Liver (tissue), 9 donors: ENCODE data around the gene GAPDH. TPM values are rescaled to one million over a fixed set of nuclear protein-coding genes. Genes with fewer than 3 reads are reported as not detected.

ENCODE experiments used
- DNase-seq: peaks from one replicate; pipeline ENCODE4 v3.0.0-alpha.2; 2017; ENCODE audit warnings: low spot score
- H3K27ac ChIP-seq, 2 donors: one replicate each; pipeline ENCODE4 v1.7.0; 2013; ENCODE audit warnings: inconsistent platforms in 2 of 2, low read length in 2 of 2, control low read depth in 1 of 2, low read depth in 1 of 2, mild to moderate bottlenecking in 1 of 2
- H3K27me3 ChIP-seq, 4 donors: one replicate each; pipeline versions ENCODE4 v1.6.1 to v1.7.0; 2013; ENCODE audit warnings: low read length in 3 of 4, inconsistent platforms in 1 of 4, mild to moderate bottlenecking in 1 of 4, moderate library complexity in 1 of 4; ENCODE audit not compliant: control insufficient read depth in 4 of 4, insufficient read depth in 4 of 4
- H3K36me3 ChIP-seq, 4 donors: one replicate each; pipeline versions ENCODE4 v1.6.1 to v1.7.0; 2013; ENCODE audit warnings: low read length in 3 of 4, mild to moderate bottlenecking in 3 of 4, low read depth in 1 of 4, moderate library complexity in 1 of 4; ENCODE audit not compliant: control insufficient read depth in 4 of 4, insufficient read depth in 3 of 4
- H3K4me1 ChIP-seq, 4 donors: one replicate each; pipeline versions ENCODE4 v1.6.1 to v1.7.0; 2013; ENCODE audit warnings: low read length in 3 of 4, mild to moderate bottlenecking in 3 of 4, moderate library complexity in 1 of 4; ENCODE audit not compliant: control insufficient read depth in 4 of 4, insufficient read depth in 4 of 4
- H3K4me3 ChIP-seq, 3 donors: one replicate each; pipeline versions ENCODE4 v1.6.1 to v1.7.0; 2013; ENCODE audit warnings: low read length in 3 of 3, control low read depth in 1 of 3, low read depth in 1 of 3, mild to moderate bottlenecking in 1 of 3
- H3K9ac ChIP-seq, 2 donors: one replicate each; pipeline ENCODE4 v1.7.0; 2013; ENCODE audit warnings: low read length in 2 of 2, mild to moderate bottlenecking in 2 of 2, moderate library complexity in 2 of 2, control low read depth in 1 of 2, low read depth in 1 of 2
- H3K9me3 ChIP-seq, 4 donors: one replicate each; pipeline versions ENCODE4 v1.6.1 to v1.7.0; 2013; ENCODE audit warnings: low read length in 3 of 4; ENCODE audit not compliant: control insufficient read depth in 4 of 4
- EGR1 ChIP-seq, 2 donors: IDR thresholded peaks; 2 replicates each; pipeline ENCODE4 v1.6.1; 2016 to 2018; ENCODE audit warnings: antibody characterized with exemption in 2 of 2, low read depth in 2 of 2
- FOXA1 ChIP-seq: IDR thresholded peaks from 2 replicates; pipeline ENCODE4 v1.6.1; 2016; ENCODE audit warnings: antibody characterized with exemption
- FOXA2 ChIP-seq: IDR thresholded peaks from 2 replicates; pipeline ENCODE4 v1.6.1; 2016; ENCODE audit warnings: antibody characterized with exemption
- GABPA ChIP-seq, 2 donors: IDR thresholded peaks in 1 of 2; conservative IDR thresholded peaks in 1 of 2; 2 replicates each; pipeline ENCODE4 v1.6.1; 2016; ENCODE audit warnings: antibody characterized with exemption in 2 of 2, mild to moderate bottlenecking in 1 of 2, moderate library complexity in 1 of 2
- HNF4A ChIP-seq, 2 donors: conservative IDR thresholded peaks; 2 replicates each; pipeline ENCODE4 v1.6.1; 2016; ENCODE audit warnings: antibody characterized with exemption in 2 of 2, mild to moderate bottlenecking in 2 of 2
- HNF4G ChIP-seq: IDR thresholded peaks from 2 replicates; pipeline ENCODE4 v1.6.1; 2016; ENCODE audit warnings: antibody characterized with exemption
- JUND ChIP-seq, 2 donors: IDR thresholded peaks; 2 replicates each; pipeline ENCODE4 v1.6.1; 2016; ENCODE audit warnings: antibody characterized with exemption in 2 of 2
- NR2F2 ChIP-seq: IDR thresholded peaks from 2 replicates; pipeline ENCODE4 v1.6.1; 2016; ENCODE audit warnings: antibody characterized with exemption
- RAD21 ChIP-seq, 2 donors: IDR thresholded peaks; 2 replicates each; pipeline ENCODE4 v1.6.1; 2016; ENCODE audit warnings: antibody characterized with exemption in 2 of 2, mild to moderate bottlenecking in 2 of 2
- REST ChIP-seq: IDR thresholded peaks from 2 replicates; pipeline ENCODE4 v1.6.1; 2016; ENCODE audit warnings: antibody characterized with exemption, mild to moderate bottlenecking
- RXRA ChIP-seq, 2 donors: IDR thresholded peaks; 2 replicates each; pipeline ENCODE4 v1.6.1; 2017 to 2018; ENCODE audit warnings: antibody characterized with exemption in 2 of 2, mild to moderate bottlenecking in 1 of 2
- SP1 ChIP-seq: IDR thresholded peaks from 2 replicates; pipeline ENCODE4 v1.6.1; 2018; ENCODE audit warnings: antibody characterized with exemption, mild to moderate bottlenecking
- TAF1 ChIP-seq: conservative IDR thresholded peaks from 2 replicates; pipeline ENCODE4 v1.6.1; 2016; ENCODE audit warnings: antibody characterized with exemption, mild to moderate bottlenecking
- WGBS: extraction: QIAGEN DNeasy Blood & Tissue Kit; methylation state at CpG from one replicate; pipeline ENCODE4 v1.1.7; 2013; 5-methylcytosine and 5-hydroxymethylcytosine counted together
- polyA plus RNA-seq, 2 donors: library from polyadenylated mRNA; stranded (reverse) in 1 of 2; unstranded in 1 of 2; fragments of 200-250 nt in 1 of 2; fragments of >200 nt in 1 of 2; fragmentation: Nextera tagmentation in 1 of 2; extraction: Ambion mirVana in 1 of 2; gene quantifications; one replicate each; pipeline versions ENCODE4 v1.2.1 to v1.2.3, GENCODE V29; 2013 to 2015
- total RNA-seq, 2 donors: library from RNA; depleted of rRNA; stranded (reverse); fragments of >200 nt; gene quantifications; one replicate each; pipeline ENCODE4 v1.2.3, GENCODE V29; 2014
- TF ChIP-seq, protein P1 (sequence below): IDR thresholded peaks from 2 replicates; pipeline ENCODE4 v1.6.1; 2016; ENCODE audit warnings: antibody characterized with exemption
- TF ChIP-seq, protein P2 (sequence below): IDR thresholded peaks from 2 replicates; pipeline ENCODE4 v1.6.1; 2016; ENCODE audit warnings: antibody characterized with exemption
- TF ChIP-seq, protein P3 (sequence below): fragments of 150-350 bp; IDR thresholded peaks from 2 replicates; pipeline ENCODE4 v1.5.1; 2017; ENCODE audit warnings: improper control_type of control experiment, low read depth, low read length; ENCODE audit not compliant: missing input control
- TF ChIP-seq, protein P4 (sequence below): IDR thresholded peaks from 2 replicates; pipeline ENCODE4 v1.6.1; 2016; ENCODE audit warnings: antibody characterized with exemption
- donor health status: healthy.
- donor health status: healthy.
- donor health status: healthy.
- donor health status: healthy.
- donor health status: healthy.

The GAPDH gene
- total and polyA plus RNA-seq, 4 donors = 1,234 to 2,082 (median 1,344) TPM

DNA sequence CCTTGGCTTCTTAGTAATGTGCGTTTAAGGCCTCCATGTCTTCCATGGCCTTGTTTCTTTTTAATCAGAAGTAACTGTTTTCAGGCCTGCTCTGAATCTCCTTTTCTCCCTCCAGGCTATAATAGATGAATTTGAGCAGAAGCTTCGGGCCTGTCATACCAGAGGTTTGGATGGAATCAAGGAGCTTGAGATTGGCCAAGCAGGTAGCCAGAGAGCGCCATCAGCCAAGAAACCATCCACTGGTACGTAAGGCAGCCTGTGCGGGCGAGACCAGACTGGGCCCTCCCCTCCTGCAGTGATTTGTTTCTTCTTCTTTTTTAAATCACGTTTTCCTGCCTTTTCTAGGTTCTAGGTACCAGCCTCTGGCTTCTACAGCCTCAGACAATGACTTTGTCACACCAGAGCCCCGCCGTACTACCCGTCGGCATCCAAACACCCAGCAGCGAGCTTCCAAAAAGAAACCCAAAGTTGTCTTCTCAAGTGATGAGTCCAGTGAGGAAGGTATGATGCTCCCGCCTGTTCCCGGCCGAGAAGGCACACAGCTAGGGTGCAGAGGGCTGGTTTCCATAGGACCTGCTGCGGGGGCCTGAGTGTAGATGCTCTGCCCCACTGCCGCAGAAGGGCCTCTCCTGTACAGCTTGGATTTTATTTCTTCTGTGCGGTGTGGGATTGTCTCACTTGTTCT lies 3.6 kb upstream of the GAPDH start:
- no peak overlapping the region for H3K9ac ChIP-seq
- H3K27me3 ChIP-seq = no peaks in the 10 kb centered on the region
- peaks cover 20 to 52% (median 45%) of the 10 kb centered on the region in 4 donors for H3K36me3 ChIP-seq
- no peak overlapping the region for H3K4me3 ChIP-seq
- WGBS = 98% methylated on average over 18 of the region's 18 CpGs
- TF ChIP-seq, protein P1, sequence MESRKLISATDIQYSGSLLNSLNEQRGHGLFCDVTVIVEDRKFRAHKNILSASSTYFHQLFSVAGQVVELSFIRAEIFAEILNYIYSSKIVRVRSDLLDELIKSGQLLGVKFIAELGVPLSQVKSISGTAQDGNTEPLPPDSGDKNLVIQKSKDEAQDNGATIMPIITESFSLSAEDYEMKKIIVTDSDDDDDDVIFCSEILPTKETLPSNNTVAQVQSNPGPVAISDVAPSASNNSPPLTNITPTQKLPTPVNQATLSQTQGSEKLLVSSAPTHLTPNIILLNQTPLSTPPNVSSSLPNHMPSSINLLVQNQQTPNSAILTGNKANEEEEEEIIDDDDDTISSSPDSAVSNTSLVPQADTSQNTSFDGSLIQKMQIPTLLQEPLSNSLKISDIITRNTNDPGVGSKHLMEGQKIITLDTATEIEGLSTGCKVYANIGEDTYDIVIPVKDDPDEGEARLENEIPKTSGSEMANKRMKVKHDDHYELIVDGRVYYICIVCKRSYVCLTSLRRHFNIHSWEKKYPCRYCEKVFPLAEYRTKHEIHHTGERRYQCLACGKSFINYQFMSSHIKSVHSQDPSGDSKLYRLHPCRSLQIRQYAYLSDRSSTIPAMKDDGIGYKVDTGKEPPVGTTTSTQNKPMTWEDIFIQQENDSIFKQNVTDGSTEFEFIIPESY = no peak
- TF ChIP-seq EGR1 (IDR thresholded peaks at IDR 0.05; ENCODE audit: low read depth in 2 of 2) (no peak), HNF4A (conservative IDR thresholded peaks at IDR 0.05) (no peak), RAD21 (IDR thresholded peaks at IDR 0.05) (no peak), FOXA1 (no peak), REST (no peak)
- H3K9me3 ChIP-seq = no peaks in the 10 kb centered on the region
- no peak overlapping the region for H3K27ac ChIP-seq
- H3K4me1 ChIP-seq = peaks cover 3 to 28% (median 18%) of the 10 kb centered on the region in 4 donors
- no peak for DNase-seq

DNA sequence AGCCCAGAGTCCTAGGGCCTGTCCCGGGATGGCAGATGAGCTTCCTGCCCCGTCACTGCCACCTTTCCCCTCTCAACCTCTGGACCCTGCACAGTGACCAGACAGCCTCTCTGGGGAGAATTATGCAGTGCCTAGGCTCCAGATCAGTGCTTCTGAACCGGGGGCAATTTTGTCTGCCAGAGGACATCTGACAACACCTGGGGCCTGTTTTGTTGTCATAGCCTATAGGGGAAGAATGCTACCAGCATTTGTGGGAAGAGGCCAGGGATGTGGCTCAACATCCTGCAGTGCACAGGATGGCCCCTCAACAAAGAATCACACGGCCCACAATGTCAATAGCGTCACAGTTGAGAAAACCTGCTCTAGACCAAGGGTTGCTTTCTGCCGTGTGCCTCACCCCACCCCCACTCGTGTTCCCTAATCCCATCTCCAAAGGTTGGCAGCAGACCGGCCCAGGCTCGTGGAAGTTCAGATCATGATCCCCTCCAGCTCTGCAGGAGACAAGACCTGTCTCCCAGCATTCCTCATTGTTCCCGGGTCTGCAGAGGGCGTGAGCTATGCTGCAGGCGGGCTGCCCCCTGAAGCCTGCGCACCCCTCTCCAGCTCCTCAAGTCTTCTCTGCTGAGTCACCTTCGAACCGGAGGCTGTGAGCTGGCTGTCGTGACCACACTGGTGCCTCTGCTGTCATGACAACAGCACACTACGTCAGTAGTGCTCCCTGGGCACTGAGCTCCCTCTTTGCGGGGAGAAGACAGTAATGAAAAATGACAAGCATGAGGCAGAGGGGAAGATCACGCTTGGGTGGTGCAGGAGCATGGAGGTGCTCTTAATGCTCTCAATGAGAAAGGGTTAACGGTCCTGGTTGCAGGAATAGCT lies 2.0 kb upstream of the GAPDH start:
- peak; percentile 69 for DNase-seq
- Histone ChIP-seq H3K9me3 (no peaks in the 10 kb centered on the region), H3K36me3 (peaks cover 20 to 50% (median 43%) of the 10 kb centered on the region in 4 donors), H3K27me3 (no peaks in the 10 kb centered on the region), H3K4me1 (peaks cover 6 to 44% (median 31%) of the 10 kb centered on the region in 4 donors), H3K4me3 (peak overlapping the region in 1 of 3 donors; percentile 65), H3K9ac (peak overlapping the region; percentile 52 to 95), H3K27ac (peak overlapping the region; percentile 99 to 100)
- WGBS = 17% methylated on average over 20 of the region's 20 CpGs
- TF ChIP-seq, protein P1 = no peak
- TF ChIP-seq HNF4A (conservative IDR thresholded peaks at IDR 0.05) = peak; percentile 93 to 95
- no peak for TF ChIP-seq EGR1 (IDR thresholded peaks at IDR 0.05; ENCODE audit: low read depth in 2 of 2)
- no peak for TF ChIP-seq JUND (IDR thresholded peaks at IDR 0.05)
- no peak for TF ChIP-seq TAF1
- peak; percentile 85 to 88 for TF ChIP-seq RXRA (IDR thresholded peaks at IDR 0.05)
- peak; percentile 38 for TF ChIP-seq FOXA2
- TF ChIP-seq, protein P2, sequence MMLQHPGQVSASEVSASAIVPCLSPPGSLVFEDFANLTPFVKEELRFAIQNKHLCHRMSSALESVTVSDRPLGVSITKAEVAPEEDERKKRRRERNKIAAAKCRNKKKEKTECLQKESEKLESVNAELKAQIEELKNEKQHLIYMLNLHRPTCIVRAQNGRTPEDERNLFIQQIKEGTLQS = no peak
- TF ChIP-seq, protein P3, sequence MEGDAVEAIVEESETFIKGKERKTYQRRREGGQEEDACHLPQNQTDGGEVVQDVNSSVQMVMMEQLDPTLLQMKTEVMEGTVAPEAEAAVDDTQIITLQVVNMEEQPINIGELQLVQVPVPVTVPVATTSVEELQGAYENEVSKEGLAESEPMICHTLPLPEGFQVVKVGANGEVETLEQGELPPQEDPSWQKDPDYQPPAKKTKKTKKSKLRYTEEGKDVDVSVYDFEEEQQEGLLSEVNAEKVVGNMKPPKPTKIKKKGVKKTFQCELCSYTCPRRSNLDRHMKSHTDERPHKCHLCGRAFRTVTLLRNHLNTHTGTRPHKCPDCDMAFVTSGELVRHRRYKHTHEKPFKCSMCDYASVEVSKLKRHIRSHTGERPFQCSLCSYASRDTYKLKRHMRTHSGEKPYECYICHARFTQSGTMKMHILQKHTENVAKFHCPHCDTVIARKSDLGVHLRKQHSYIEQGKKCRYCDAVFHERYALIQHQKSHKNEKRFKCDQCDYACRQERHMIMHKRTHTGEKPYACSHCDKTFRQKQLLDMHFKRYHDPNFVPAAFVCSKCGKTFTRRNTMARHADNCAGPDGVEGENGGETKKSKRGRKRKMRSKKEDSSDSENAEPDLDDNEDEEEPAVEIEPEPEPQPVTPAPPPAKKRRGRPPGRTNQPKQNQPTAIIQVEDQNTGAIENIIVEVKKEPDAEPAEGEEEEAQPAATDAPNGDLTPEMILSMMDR = no peak
- TF ChIP-seq GABPA (IDR thresholded peaks at IDR 0.05 in 1 of 2, conservative IDR thresholded peaks at IDR 0.05 in 1 of 2) = peak in 1 of 2 donors; percentile 64
- TF ChIP-seq SP1 = peak; percentile 92
- TF ChIP-seq HNF4G = peak; percentile 86
- TF ChIP-seq FOXA1 = peak; percentile 60
- TF ChIP-seq NR2F2 = peak; percentile 11
- TF ChIP-seq, protein P4, sequence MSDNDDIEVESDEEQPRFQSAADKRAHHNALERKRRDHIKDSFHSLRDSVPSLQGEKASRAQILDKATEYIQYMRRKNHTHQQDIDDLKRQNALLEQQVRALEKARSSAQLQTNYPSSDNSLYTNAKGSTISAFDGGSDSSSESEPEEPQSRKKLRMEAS = peak; percentile 33
